C4-2B (cell line): ENCODE measurements around the gene EMD.

ENCODE experiments used
- ZFX ChIP-seq: fragments of 450-650 bp; IDR thresholded peaks from 2 replicates; pipeline ENCODE4 v1.6.1; 2017
- TF ChIP-seq, protein P1 (sequence below): fragments of 450-650 bp; conservative IDR thresholded peaks from 2 replicates; pipeline ENCODE4 v1.5.1; 2017; ENCODE audit warnings: mild to moderate bottlenecking

- TF ChIP-seq, protein P1, sequence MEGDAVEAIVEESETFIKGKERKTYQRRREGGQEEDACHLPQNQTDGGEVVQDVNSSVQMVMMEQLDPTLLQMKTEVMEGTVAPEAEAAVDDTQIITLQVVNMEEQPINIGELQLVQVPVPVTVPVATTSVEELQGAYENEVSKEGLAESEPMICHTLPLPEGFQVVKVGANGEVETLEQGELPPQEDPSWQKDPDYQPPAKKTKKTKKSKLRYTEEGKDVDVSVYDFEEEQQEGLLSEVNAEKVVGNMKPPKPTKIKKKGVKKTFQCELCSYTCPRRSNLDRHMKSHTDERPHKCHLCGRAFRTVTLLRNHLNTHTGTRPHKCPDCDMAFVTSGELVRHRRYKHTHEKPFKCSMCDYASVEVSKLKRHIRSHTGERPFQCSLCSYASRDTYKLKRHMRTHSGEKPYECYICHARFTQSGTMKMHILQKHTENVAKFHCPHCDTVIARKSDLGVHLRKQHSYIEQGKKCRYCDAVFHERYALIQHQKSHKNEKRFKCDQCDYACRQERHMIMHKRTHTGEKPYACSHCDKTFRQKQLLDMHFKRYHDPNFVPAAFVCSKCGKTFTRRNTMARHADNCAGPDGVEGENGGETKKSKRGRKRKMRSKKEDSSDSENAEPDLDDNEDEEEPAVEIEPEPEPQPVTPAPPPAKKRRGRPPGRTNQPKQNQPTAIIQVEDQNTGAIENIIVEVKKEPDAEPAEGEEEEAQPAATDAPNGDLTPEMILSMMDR: no peak
- TF ChIP-seq ZFX: no peak
Observed at GRCh38 chrX:154420402-154420756, 41.3 kb downstream of the EMD start.
